NB4 (cell line): ENCODE measurements around the gene RAET1G.
A peak's percentile ranks its signal among the peaks of the same experiment; 100 is the strongest.
"Not testable (repeated sequence)": the region's sequence is repeated elsewhere in the genome, so short reads cannot be mapped to it uniquely, and the experiment has no call there.

Experiments
- DNase-seq: peaks from one replicate; pipeline ENCODE4 v3.0.0; 2010; ENCODE audit warnings: low read depth
- H3K4me3 ChIP-seq: one replicate; pipeline ENCODE4 v1.5.1; 2011; ENCODE audit warnings: mild to moderate bottlenecking, low read depth, low read length, moderate library complexity
- MAX ChIP-seq: IDR thresholded peaks from 2 replicates; pipeline ENCODE4 v1.6.1; 2011; ENCODE audit warnings: low read depth, low read length
- MYC ChIP-seq: IDR thresholded peaks from 2 replicates; pipeline ENCODE4 v1.6.1; 2011; ENCODE audit warnings: low read depth, low read length
- POLR2A ChIP-seq: IDR thresholded peaks from 2 replicates; pipeline ENCODE4 v1.6.1; 2011; ENCODE audit warnings: mild to moderate bottlenecking; ENCODE audit not compliant: insufficient read length; ENCODE audit errors: extremely low read depth
- TF ChIP-seq, protein P1 (sequence below): IDR thresholded peaks from one replicate; pipeline ENCODE4 v1.5.1; 2012; ENCODE audit warnings: low read depth, low read length

The RAET1G gene

GRCh38 chr6:149941583-149942460 is 18.9 kb upstream of the RAET1G start, which contains the start of gene ULBP2:
Gene ULBP2 (plus strand): TSS chr6:149942014. CDS start chr6:149942073, 59 bp downstream.
- peak within 1 kb of the TSS; percentile 25 for H3K4me3 ChIP-seq
- peak; percentile 81 for DNase-seq
- TF ChIP-seq POLR2A (no peak), MAX (no peak), MYC (no peak)
- TF ChIP-seq, protein P1, sequence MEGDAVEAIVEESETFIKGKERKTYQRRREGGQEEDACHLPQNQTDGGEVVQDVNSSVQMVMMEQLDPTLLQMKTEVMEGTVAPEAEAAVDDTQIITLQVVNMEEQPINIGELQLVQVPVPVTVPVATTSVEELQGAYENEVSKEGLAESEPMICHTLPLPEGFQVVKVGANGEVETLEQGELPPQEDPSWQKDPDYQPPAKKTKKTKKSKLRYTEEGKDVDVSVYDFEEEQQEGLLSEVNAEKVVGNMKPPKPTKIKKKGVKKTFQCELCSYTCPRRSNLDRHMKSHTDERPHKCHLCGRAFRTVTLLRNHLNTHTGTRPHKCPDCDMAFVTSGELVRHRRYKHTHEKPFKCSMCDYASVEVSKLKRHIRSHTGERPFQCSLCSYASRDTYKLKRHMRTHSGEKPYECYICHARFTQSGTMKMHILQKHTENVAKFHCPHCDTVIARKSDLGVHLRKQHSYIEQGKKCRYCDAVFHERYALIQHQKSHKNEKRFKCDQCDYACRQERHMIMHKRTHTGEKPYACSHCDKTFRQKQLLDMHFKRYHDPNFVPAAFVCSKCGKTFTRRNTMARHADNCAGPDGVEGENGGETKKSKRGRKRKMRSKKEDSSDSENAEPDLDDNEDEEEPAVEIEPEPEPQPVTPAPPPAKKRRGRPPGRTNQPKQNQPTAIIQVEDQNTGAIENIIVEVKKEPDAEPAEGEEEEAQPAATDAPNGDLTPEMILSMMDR, result no peak

DNA sequence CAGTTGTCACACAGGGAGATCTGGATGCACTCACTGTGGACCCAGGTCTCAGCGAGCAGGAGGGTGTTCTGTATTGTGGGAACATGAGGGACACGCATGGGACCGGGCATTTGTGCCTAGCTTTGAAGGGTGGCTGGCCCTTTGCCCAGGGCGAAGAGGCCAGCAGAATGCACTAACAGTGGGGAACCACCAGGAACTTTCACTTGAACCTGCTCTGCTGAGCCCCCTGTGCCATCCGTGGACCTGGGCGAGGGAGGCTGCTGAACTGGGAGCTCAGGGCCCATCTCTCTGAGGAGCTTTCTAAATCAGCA is 17.7 kb upstream of the RAET1G start:
- TF ChIP-seq, protein P1, result no peak
- TF ChIP-seq MAX (no peak), POLR2A (no peak), MYC (no peak)

DNA sequence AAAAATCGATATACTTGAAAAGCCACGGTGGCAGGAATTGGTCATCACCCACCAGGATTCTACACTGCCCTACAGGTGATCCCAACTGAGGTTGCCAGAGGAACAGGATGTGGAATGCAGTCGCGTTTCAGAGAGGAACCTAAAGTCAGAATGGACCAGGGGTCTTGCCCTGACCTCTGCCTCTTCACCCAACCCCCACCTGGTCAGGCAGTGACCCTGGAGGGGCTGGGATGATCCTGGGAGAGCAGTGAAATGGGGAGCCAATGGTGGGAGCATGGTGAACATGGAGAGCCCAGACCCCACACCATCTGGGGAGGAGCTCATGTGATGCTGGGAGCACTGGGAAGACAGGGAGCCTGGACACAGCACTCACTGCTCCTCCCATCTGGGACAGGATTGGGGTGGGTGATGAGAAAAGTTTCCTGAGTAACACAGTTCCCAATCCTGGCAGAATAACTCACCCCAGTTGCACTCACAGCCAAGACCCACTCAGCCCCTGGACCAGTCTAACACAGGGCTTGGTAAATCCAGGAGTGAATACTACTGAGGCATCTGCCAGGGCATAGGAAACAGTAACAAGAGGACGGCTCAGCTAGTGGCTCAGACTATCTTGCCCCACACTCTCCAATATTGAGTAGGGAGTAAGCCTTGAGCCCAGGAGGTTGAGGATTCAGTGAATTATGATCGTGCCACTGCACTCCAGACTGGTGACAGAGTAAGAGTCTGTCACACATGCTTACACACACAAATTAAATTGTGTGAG is 17.2 kb upstream of the RAET1G start:
- TF ChIP-seq, protein P1, result no peak
- no peak for TF ChIP-seq MYC
- TF ChIP-seq POLR2A, result no peak
- TF ChIP-seq MAX, result no peak
- no peak for DNase-seq
- H3K4me3 ChIP-seq, result no peak overlapping the region

More for the DNA sequence above, 17.7 kb upstream of the RAET1G start:
- no peak for DNase-seq
- H3K4me3 ChIP-seq, result no peak overlapping the region

GRCh38 chr6:149939356-149939648 is 16.4 kb upstream of the RAET1G start:
- no peak overlapping the region for H3K4me3 ChIP-seq
- DNase-seq, result no peak
- TF ChIP-seq MAX (no peak), POLR2A (no peak), MYC (no peak)
- TF ChIP-seq, protein P1, result no peak

DNA sequence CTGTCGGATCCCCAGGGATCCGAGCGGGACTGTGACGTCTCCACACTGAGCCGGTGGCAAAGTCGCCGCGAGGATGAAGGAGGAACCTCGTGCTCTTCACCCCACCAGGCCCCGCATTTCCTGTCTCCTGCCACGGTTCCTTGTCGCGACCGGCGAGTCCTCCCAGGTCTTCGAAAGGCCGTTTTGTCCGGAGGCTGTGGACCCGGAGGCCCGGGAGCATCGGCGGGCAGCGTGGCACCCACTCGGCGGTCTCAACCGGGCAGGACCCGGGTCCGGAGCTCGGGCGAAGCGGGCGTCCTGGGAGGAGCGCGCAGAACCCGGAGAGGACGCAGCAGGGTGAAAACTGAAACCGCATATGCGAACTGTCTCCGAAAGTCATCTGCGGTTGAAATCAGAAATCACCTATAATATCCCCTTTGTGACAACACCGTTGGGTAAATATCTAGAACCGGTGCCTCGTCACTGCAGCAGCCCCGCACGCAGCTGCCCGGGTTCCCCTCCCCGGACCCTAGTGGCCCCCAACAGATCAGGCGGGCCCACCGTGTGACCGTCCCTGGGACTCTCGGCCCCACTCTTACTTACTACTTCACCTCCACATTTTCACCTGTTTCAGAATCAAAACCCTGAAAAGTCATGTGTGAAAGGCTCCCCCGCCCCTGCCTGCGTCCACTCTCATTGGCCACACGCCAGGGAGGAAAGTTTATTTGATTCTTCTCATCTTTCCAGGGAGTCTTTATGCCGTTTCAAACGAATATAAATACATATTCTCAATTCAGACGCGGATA is 15.8 kb upstream of the RAET1G start:
- DNase-seq, result no peak
- TF ChIP-seq MYC (no peak), POLR2A (no peak), MAX (no peak)
- TF ChIP-seq, protein P1, result no peak
- no peak overlapping the region for H3K4me3 ChIP-seq

DNA sequence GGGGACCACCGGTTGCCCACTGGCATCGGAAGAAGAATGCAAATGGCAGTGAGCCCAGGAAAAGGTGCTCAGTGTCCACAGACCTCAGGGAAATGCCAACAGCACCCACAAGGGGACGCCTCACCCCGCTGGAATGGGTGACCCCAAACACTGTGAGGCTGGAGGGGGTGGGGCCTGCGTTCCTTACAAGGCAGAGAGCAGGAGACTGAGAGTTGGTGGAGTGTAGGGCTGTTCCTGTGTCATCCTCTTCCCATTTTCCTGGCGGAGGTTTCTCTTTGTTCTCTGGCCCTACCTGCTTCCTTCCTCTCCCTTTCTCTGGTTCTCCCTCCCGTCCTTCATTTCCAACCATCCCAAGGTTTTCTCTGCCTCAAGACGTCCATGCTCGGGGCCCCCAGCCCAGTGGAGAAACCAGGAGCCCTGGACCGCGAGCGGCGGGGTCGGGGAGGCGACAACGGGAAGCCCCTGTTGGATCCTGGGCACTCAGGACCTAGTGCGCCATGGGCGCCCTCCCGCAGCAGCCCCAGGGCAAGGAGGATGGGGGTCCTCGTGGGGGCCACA is 15.2 kb upstream of the RAET1G start:
- DNase-seq, H3K4me3 ChIP-seq: not testable (repeated sequence)
